Measurements from ENCODE around the gene CCDC51.

The CCDC51 gene

GRCh38 chr3:48418140-48418539, 21.8 kb downstream of the CCDC51 start:
- DNase-seq, result no peak

GRCh38 chr3:48417529-48418108, 22.3 kb downstream of the CCDC51 start:
- DNase-seq, result no peak

GRCh38 chr3:48416546-48416945, 23.4 kb downstream of the CCDC51 start:
- no peak for DNase-seq

GRCh38 chr3:48416091-48416505, 23.8 kb downstream of the CCDC51 start:
- no peak for DNase-seq

- no peak for DNase-seq
These were observed 24.5 kb downstream of the CCDC51 start for GRCh38 chr3:48415251-48415953.

GRCh38 chr3:48414376-48415250, 25.3 kb downstream of the CCDC51 start:
- no peak for DNase-seq

GRCh38 chr3:48413611-48414010, 26.3 kb downstream of the CCDC51 start:
- DNase-seq, result no peak

- no peak for DNase-seq
These were observed 26.8 kb downstream of the CCDC51 start for GRCh38 chr3:48413086-48413485.

GRCh38 chr3:48412375-48413001, 27.4 kb downstream of the CCDC51 start:
- no peak for DNase-seq

- no peak for DNase-seq
These were observed 28.1 kb downstream of the CCDC51 start for GRCh38 chr3:48411606-48412374.

- no peak for DNase-seq
These were observed 28.8 kb downstream of the CCDC51 start for GRCh38 chr3:48411041-48411588.

GRCh38 chr3:48410205-48411040, 29.5 kb downstream of the CCDC51 start:
- no peak for DNase-seq

GRCh38 chr3:48409291-48410201, 30.4 kb downstream of the CCDC51 start:
- no peak for DNase-seq

GRCh38 chr3:48408823-48409281, 31.1 kb downstream of the CCDC51 start:
- no peak for DNase-seq

GRCh38 chr3:48407542-48408099, 32.3 kb downstream of the CCDC51 start:
- DNase-seq, result no peak

- no peak for DNase-seq
These were observed 33.2 kb downstream of the CCDC51 start for GRCh38 chr3:48406443-48407431.

- no peak for DNase-seq
These were observed 33.9 kb downstream of the CCDC51 start for GRCh38 chr3:48405971-48406370.

- DNase-seq, result no peak
These were observed 34.5 kb downstream of the CCDC51 start for GRCh38 chr3:48405343-48405881.
